A673 (cell line): ENCODE results near the gene NUCB1.

Source experiments
- EZH2 ChIP-seq: fragments of 200-600 bp; sonication (generic); IDR thresholded peaks from 2 replicates; pipeline ENCODE4 v1.6.1; 2017; ENCODE audit warnings: borderline replicate concordance, low read depth, mild to moderate bottlenecking, mixed read lengths, antibody characterized with exemption, low read length; ENCODE audit not compliant: poor library complexity, severe bottlenecking
- TF ChIP-seq, protein P1 (sequence below): fragments of 300-800, 200-600 bp; sonication (generic); conservative IDR thresholded peaks from 2 replicates; pipeline ENCODE4 v1.5.1; 2017; ENCODE audit warnings: low read depth, mild to moderate bottlenecking, antibody characterized with exemption, low read length, moderate library complexity, mixed read lengths

DNA sequence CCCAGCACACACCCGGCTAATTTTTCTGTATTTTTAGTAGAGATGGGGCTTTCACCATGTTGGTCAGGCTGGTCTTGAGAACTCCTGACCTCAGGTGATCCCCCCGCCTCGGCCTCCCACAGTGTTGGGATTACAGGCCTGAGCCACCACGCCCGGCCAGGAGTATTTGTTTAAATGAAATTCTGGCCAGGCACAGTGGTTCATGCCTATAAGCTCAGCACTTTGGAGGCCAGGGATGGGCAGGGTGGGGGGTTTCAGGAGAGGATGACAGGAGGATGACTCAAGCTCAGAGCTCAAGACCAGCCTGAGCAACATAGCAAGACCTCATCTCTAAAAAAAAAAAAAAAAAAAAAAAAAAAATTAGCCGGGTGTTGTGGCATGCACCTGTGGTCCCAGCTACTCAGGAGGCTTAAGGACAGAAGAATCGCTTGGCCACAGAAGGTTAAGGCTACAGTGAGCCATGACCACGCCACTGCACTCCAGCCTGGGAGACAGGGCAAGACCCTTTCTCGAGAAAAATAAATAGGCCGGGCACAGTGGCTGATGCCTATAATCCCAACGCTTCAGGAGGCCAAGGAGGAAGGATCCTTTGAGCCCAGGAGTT is 25.2 kb downstream of the NUCB1 start:
- no peak for TF ChIP-seq EZH2
- TF ChIP-seq, protein P1, sequence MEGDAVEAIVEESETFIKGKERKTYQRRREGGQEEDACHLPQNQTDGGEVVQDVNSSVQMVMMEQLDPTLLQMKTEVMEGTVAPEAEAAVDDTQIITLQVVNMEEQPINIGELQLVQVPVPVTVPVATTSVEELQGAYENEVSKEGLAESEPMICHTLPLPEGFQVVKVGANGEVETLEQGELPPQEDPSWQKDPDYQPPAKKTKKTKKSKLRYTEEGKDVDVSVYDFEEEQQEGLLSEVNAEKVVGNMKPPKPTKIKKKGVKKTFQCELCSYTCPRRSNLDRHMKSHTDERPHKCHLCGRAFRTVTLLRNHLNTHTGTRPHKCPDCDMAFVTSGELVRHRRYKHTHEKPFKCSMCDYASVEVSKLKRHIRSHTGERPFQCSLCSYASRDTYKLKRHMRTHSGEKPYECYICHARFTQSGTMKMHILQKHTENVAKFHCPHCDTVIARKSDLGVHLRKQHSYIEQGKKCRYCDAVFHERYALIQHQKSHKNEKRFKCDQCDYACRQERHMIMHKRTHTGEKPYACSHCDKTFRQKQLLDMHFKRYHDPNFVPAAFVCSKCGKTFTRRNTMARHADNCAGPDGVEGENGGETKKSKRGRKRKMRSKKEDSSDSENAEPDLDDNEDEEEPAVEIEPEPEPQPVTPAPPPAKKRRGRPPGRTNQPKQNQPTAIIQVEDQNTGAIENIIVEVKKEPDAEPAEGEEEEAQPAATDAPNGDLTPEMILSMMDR = no peak
